H1 (cell line): ENCODE data around the gene SERPINE2. TPM values are rescaled to one million over a fixed set of nuclear protein-coding genes. Genes with fewer than 3 reads are reported as not detected.
A peak's percentile ranks its signal among the peaks of the same experiment; 100 is the strongest.

Experiments
- CTCF ChIA-PET: fragments of 300-600 bp; sonication (Branson Sonifier 250); formaldehyde crosslinking; loops from one replicate; lab custom pipeline; 2021; ENCODE audit not compliant: partially characterized antibody; lab: Charles Lee
- POLR2A ChIA-PET: fragments of 300-600 bp; sonication (Branson Sonifier 250); formaldehyde crosslinking; loops from one replicate; lab custom pipeline; 2021; ENCODE audit warnings: inconsistent platforms; ENCODE audit not compliant: partially characterized antibody; lab: Charles Lee
- DNase-seq, 2 experiments: peaks; one replicate each; pipeline versions ENCODE4 v3.0.0 to v3.0.0-alpha.2; 2010 to 2022; ENCODE audit warnings: low spot score in 2 of 2, low read depth in 1 of 2, mixed read lengths in 1 of 2
- FAIRE-seq: peaks from 2 replicates; lab custom pipeline; 2011; peaks lifted over from hg19 to GRCh38; lab: Jason Lieb, UNC
- H2AFZ ChIP-seq: 2 replicates; pipeline ENCODE4 v1.8.1; 2012; ENCODE audit warnings: low read length, inconsistent platforms
- H2AK5ac ChIP-seq: 2 replicates; pipeline ENCODE4 v1.6.1; 2013; ENCODE audit warnings: low read depth, low read length
- H2BK120ac ChIP-seq: replicated peaks from 2 replicates; pipeline ENCODE3; 2013; ENCODE audit warnings: low read depth, low read length, inconsistent platforms
- H2BK12ac ChIP-seq: 2 replicates; pipeline ENCODE4 v1.6.1; 2013; ENCODE audit warnings: low read depth, low read length
- H2BK15ac ChIP-seq: 2 replicates; pipeline ENCODE4 v1.6.1; 2013; ENCODE audit warnings: low read length
- H2BK20ac ChIP-seq: 2 replicates; pipeline ENCODE4 v1.6.1; 2013; ENCODE audit warnings: low read length
- H2BK5ac ChIP-seq: 2 replicates; pipeline ENCODE4 v1.6.1; 2013; ENCODE audit warnings: low read depth, low read length
- H3K14ac ChIP-seq: 2 replicates; pipeline ENCODE4 v1.6.1; 2013; ENCODE audit warnings: inconsistent platforms; ENCODE audit not compliant: insufficient read length
- H3K18ac ChIP-seq: 2 replicates; pipeline ENCODE4 v1.6.1; 2013; ENCODE audit warnings: low read length; ENCODE audit errors: extremely low read depth
- H3K23ac ChIP-seq: 2 replicates; pipeline ENCODE4 v1.6.1; 2013; ENCODE audit warnings: inconsistent platforms; ENCODE audit not compliant: insufficient read length
- H3K23me2 ChIP-seq: 2 replicates; pipeline ENCODE4 v1.6.1; 2013; ENCODE audit warnings: low read depth, low read length
- H3K27ac ChIP-seq: 2 replicates; pipeline ENCODE4 v1.6.1; 2011; ENCODE audit warnings: low read depth, low read length, inconsistent platforms
- H3K27me3 ChIP-seq, 4 experiments: replicated peaks in 1 of 4; 1 replicate in 1 of 4; 2 replicates in 3 of 4; pipeline versions ENCODE4 v1.6.1 to v1.8.1; 2011 to 2013; ENCODE audit warnings: low read length in 3 of 4, mild to moderate bottlenecking in 3 of 4, inconsistent platforms in 2 of 4, mixed read lengths in 2 of 4, moderate library complexity in 1 of 4; ENCODE audit not compliant: control insufficient read depth in 3 of 4, insufficient read depth in 3 of 4; ENCODE audit errors: extremely low read depth in 1 of 4
- H3K36me3 ChIP-seq, 4 experiments: 2 replicates each; pipeline versions ENCODE4 v1.6.1 to v1.8.1; 2011 to 2013; ENCODE audit warnings: mild to moderate bottlenecking in 4 of 4, low read length in 3 of 4, moderate library complexity in 2 of 4, control low read depth in 1 of 4, inconsistent platforms in 1 of 4; ENCODE audit not compliant: insufficient read depth in 4 of 4, control insufficient read depth in 2 of 4
- H3K4ac ChIP-seq: replicated peaks from 2 replicates; pipeline ENCODE3; 2013; ENCODE audit warnings: low read length, low read depth, mixed read lengths, inconsistent platforms; ENCODE audit not compliant: insufficient read length
- H3K4me1 ChIP-seq, 4 experiments: replicated peaks in 1 of 4; 1 replicate in 1 of 4; 2 replicates in 3 of 4; pipeline versions ENCODE4 v1.6.1 to v1.8.1; 2011 to 2013; ENCODE audit warnings: low read length in 3 of 4, inconsistent platforms in 2 of 4, mixed read lengths in 1 of 4; ENCODE audit not compliant: insufficient read depth in 4 of 4, control insufficient read depth in 3 of 4
- H3K4me2 ChIP-seq, 2 experiments: 2 replicates each; pipeline versions ENCODE4 v1.6.1 to v1.8.1; 2011 to 2013; ENCODE audit warnings: low read depth in 2 of 2, low read length in 2 of 2, control low read depth in 1 of 2, inconsistent platforms in 1 of 2, mild to moderate bottlenecking in 1 of 2; ENCODE audit not compliant: insufficient read depth in 1 of 2
- H3K4me3 ChIP-seq, 4 experiments: fragments of 200-600, 300-600 bp in 1 of 4; sonication (generic), shearing (Covaris generic), sonication (Bioruptor Twin) in 1 of 4; 2 replicates each; pipeline versions ENCODE4 v1.5.1 to v1.8.1; 2011 to 2016; ENCODE audit warnings: low read length in 4 of 4, low read depth in 3 of 4, control low read depth in 2 of 4, inconsistent platforms in 2 of 4, mild to moderate bottlenecking in 2 of 4, mixed read lengths in 1 of 4, moderate library complexity in 1 of 4; ENCODE audit not compliant: insufficient read depth in 2 of 4; ENCODE audit errors: extremely low read depth in 1 of 4
- H3K56ac ChIP-seq: replicated peaks from 2 replicates; pipeline ENCODE3; 2013; ENCODE audit warnings: low read depth, mild to moderate bottlenecking, mixed read lengths, low read length, inconsistent platforms; ENCODE audit not compliant: insufficient read length
- H3K79me1 ChIP-seq: 2 replicates; pipeline ENCODE4 v1.6.1; 2013; ENCODE audit warnings: low read depth, low read length, control low read depth
- H3K79me2 ChIP-seq, 2 experiments: 2 replicates each; pipeline versions ENCODE4 v1.6.1 to v1.8.1; 2012 to 2013; ENCODE audit warnings: low read length in 2 of 2, mild to moderate bottlenecking in 2 of 2, inconsistent platforms in 1 of 2; ENCODE audit not compliant: insufficient read depth in 2 of 2, control insufficient read depth in 1 of 2
- H3K9ac ChIP-seq, 4 experiments: replicated peaks in 1 of 4; 1 replicate in 1 of 4; 2 replicates in 3 of 4; pipeline versions ENCODE4 v1.6.1 to v1.8.1; 2011 to 2013; ENCODE audit warnings: low read depth in 3 of 4, low read length in 3 of 4, control low read depth in 2 of 4, mild to moderate bottlenecking in 2 of 4, moderate library complexity in 2 of 4, inconsistent platforms in 1 of 4; ENCODE audit errors: extremely low read depth in 1 of 4
- H3K9me3 ChIP-seq, 2 experiments: 2 replicates each; pipeline versions ENCODE4 v1.6.1 to v1.8.1; 2012 to 2013; ENCODE audit warnings: mild to moderate bottlenecking in 2 of 2, moderate library complexity in 2 of 2, control low read depth in 1 of 2, inconsistent platforms in 1 of 2, low read depth in 1 of 2, low read length in 1 of 2, mixed read lengths in 1 of 2; ENCODE audit not compliant: insufficient read depth in 2 of 2
- H4K20me1 ChIP-seq, 2 experiments: replicated peaks in 1 of 2; 2 replicates each; pipeline versions ENCODE3 to v1.8.1; 2011 to 2013; ENCODE audit warnings: inconsistent platforms in 2 of 2, low read length in 2 of 2, mild to moderate bottlenecking in 1 of 2; ENCODE audit not compliant: insufficient read depth in 2 of 2, control insufficient read depth in 1 of 2
- H4K5ac ChIP-seq: 2 replicates; pipeline ENCODE4 v1.6.1; 2013; ENCODE audit warnings: low read length, low read depth, mixed read lengths, inconsistent platforms; ENCODE audit not compliant: insufficient read length
- H4K8ac ChIP-seq: 2 replicates; pipeline ENCODE4 v1.8.0; 2013; ENCODE audit warnings: mild to moderate bottlenecking, moderate library complexity, low read length, inconsistent platforms; ENCODE audit not compliant: insufficient read depth; ENCODE audit errors: extremely low read depth
- H4K91ac ChIP-seq: replicated peaks from 2 replicates; pipeline ENCODE3; 2013; ENCODE audit warnings: low read length, mixed read lengths, inconsistent platforms; ENCODE audit not compliant: insufficient read length
- CREB1 ChIP-seq: IDR thresholded peaks from 2 replicates; pipeline ENCODE4 v1.6.1; 2012; ENCODE audit warnings: inconsistent platforms
- HDAC2 ChIP-seq, 2 experiments: fragments of 300-600 bp in 1 of 2; sonication (generic) in 1 of 2; IDR thresholded peaks; 2 replicates each; pipeline ENCODE4 v1.6.1; 2011 to 2012; ENCODE audit warnings: low read depth in 2 of 2, low read length in 2 of 2, mild to moderate bottlenecking in 2 of 2, moderate library complexity in 2 of 2, borderline replicate concordance in 1 of 2, inconsistent platforms in 1 of 2
- WGBS, 2 experiments: shearing (Covaris generic) in 1 of 2; methylation state at CpG; one replicate each; pipeline versions ENCODE4 v1.1.6 to v1.1.7; 2013 to 2015; ENCODE audit warnings: low lambda C conversion rate in 2 of 2, mixed read lengths in 2 of 2, inconsistent platforms in 1 of 2, low coverage in 1 of 2, missing lambda C conversion rate in 1 of 2; ENCODE audit not compliant: insufficient replicate concordance in 2 of 2, insufficient coverage in 1 of 2, insufficient read length in 1 of 2; ENCODE audit errors: extremely low coverage in 1 of 2, missing lambda C conversion rate in 1 of 2; 5-methylcytosine and 5-hydroxymethylcytosine counted together
- polyA plus RNA-seq, 7 experiments: library from polyadenylated mRNA; depleted of rRNA in 3 of 7; stranded (reverse) in 5 of 7; unstranded in 2 of 7; fragments of >200 nt in 5 of 7; fragments of 200-250 nt in 2 of 7; gene quantifications; 1 replicate in 5 of 7; 2 replicates in 1 of 7; 4 replicates in 1 of 7; pipeline versions ENCODE4 v1.2.1 to v1.2.3, GENCODE V29; 2011 to 2013; ENCODE audit warnings: missing spikeins in 2 of 7, mixed read lengths in 2 of 7
- total RNA-seq: library from RNA; stranded (reverse); fragmentation: NEBNext Ultra II Directional; extraction: Animal tissue kit (Norgen Biotek cat#: 25700); gene quantifications from 2 replicates; pipeline ENCODE4 v1.2.1, GENCODE V29; 2021

The SERPINE2 gene
- total and polyA plus RNA-seq, 2 of the 8 experiments (the other 6 are each of a cell fraction or from before 2014, with no cell fraction given): 26.2 to 76.0 TPM

GRCh38 chr2:223930103-223930976 is 108.7 kb downstream of the SERPINE2 start:
- peaks cover 6% of the 10 kb centered on the region in 2 experiments; a peak in 1 of 4 replicates for H3K9me3 ChIP-seq
- H2BK5ac ChIP-seq: peak overlapping the region; percentile 16; the same call in 1 of the 2 replicates
- peaks cover 2 to 16% (median 15%) of the 10 kb centered on the region in 4 experiments for H3K4me1 ChIP-seq
- 74% methylated on average over 23 of the region's 23 CpGs; no CpG with 5 or more reads in 1 of the 2 experiments for WGBS, 2 experiments
- no peak overlapping the region for H4K5ac ChIP-seq
- H4K91ac ChIP-seq: peak overlapping the region; percentile 34
- CTCF ChIA-PET: interaction anchor here (0.8 to 2.0 kb wide), 4 partner anchors 10 to 238 kb away, joined by 3 to 7 read pairs (median 4); no protein-coding TSS in a partner anchor
- no peaks in the 10 kb centered on the region for H3K27me3 ChIP-seq
- no peak overlapping the region for H2BK12ac ChIP-seq
- H2AK5ac ChIP-seq: no peak overlapping the region
- no peak overlapping the region for H2BK15ac ChIP-seq
- H3K14ac ChIP-seq: no peak overlapping the region
- H3K9ac ChIP-seq: no peak overlapping the region
- peaks cover 3 to 95% of the 10 kb centered on the region in 2 experiments for H3K79me2 ChIP-seq
- POLR2A ChIA-PET: interaction anchor here (0.9 kb wide), 1 partner anchor 57 kb away, joined by 3 read pairs; no protein-coding TSS in a partner anchor
- peak overlapping the region; percentile 12 for H3K4ac ChIP-seq
- H2BK20ac ChIP-seq: no peak overlapping the region
- DNase-seq (no peak), FAIRE-seq (no peak)
- H4K20me1 ChIP-seq: peaks cover 0 to 3% of the 10 kb centered on the region in 2 experiments
- H2AFZ ChIP-seq: no peak overlapping the region
- H3K56ac ChIP-seq: no peak overlapping the region
- H3K23ac ChIP-seq: no peak overlapping the region
- peak overlapping the region; percentile 2 to 35; a peak in 1 of 4 replicates for H3K4me2 ChIP-seq
- H3K79me1 ChIP-seq: peaks cover 5% of the 10 kb centered on the region
- H3K4me3 ChIP-seq: no peak overlapping the region
- H3K23me2 ChIP-seq: no peaks in the 10 kb centered on the region
- no peak overlapping the region; the same call in 1 of the 2 replicates for H3K18ac ChIP-seq
- H4K8ac ChIP-seq: no peak overlapping the region
- H2BK120ac ChIP-seq: no peak overlapping the region
- peak overlapping the region; percentile 54 for H3K27ac ChIP-seq
- H3K36me3 ChIP-seq: peaks cover 0 to 6% (median 0%) of the 10 kb centered on the region in 4 experiments; a peak in 1 of 8 replicates
- TF ChIP-seq HDAC2 (IDR thresholded peaks at IDR 0.05; ENCODE audit: borderline replicate concordance in 1 of 2, low read depth in 2 of 2, low read length in 2 of 2) (no peak), CREB1 (0 out of 2 replicates have a peak, but pooled peaks have one; percentile 28)
- TF ChIP-seq, all 59 proteins: peak for 1
